Measurements from ENCODE around the gene SPSB2.
A peak's percentile ranks its signal among the peaks of the same experiment; 100 is the strongest.

The SPSB2 gene

DNA sequence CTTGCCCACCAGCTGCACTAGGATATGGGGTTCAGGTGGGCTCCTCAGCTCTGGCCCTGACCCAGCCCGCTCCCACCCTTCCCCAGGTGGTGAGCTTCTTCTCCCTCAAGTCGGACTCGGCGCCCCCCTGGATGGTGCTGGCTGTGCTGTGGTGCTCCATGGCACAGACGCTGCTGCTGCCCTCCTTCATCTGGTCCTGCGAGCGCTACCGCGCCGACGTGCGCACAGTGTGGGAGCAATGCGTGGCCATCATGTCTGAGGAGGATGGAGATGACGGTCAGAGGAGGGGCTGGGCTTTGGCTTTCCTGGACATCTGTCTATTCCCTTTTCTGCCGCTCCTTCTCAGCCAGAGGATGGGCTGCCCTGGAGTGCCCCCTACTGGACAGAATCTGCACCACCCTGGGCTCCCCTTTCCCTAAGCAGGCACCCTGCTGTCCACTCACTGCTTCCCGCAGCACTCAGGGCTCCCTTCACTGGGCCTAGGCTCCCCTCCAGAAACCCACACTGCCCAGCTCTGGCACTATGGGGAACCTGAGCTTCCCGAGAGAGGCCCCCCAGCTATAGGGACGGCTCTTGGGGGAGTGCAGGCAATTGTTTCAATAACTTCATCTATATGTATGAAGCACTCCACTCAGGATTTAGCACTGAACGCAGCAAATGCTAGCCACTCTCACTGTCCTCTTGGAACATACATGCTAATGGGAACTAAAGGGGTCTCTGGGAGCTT is 47.5 kb downstream of the SPSB2 start (continued):
- TF ChIP-seq, protein P1, sequence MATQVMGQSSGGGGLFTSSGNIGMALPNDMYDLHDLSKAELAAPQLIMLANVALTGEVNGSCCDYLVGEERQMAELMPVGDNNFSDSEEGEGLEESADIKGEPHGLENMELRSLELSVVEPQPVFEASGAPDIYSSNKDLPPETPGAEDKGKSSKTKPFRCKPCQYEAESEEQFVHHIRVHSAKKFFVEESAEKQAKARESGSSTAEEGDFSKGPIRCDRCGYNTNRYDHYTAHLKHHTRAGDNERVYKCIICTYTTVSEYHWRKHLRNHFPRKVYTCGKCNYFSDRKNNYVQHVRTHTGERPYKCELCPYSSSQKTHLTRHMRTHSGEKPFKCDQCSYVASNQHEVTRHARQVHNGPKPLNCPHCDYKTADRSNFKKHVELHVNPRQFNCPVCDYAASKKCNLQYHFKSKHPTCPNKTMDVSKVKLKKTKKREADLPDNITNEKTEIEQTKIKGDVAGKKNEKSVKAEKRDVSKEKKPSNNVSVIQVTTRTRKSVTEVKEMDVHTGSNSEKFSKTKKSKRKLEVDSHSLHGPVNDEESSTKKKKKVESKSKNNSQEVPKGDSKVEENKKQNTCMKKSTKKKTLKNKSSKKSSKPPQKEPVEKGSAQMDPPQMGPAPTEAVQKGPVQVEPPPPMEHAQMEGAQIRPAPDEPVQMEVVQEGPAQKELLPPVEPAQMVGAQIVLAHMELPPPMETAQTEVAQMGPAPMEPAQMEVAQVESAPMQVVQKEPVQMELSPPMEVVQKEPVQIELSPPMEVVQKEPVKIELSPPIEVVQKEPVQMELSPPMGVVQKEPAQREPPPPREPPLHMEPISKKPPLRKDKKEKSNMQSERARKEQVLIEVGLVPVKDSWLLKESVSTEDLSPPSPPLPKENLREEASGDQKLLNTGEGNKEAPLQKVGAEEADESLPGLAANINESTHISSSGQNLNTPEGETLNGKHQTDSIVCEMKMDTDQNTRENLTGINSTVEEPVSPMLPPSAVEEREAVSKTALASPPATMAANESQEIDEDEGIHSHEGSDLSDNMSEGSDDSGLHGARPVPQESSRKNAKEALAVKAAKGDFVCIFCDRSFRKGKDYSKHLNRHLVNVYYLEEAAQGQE (tag by site-specific recombination; IDR thresholded peaks at IDR 0.05), result 0 out of 2 replicates have a peak, but pooled peaks have one; percentile 29
- TF ChIP-seq, protein P2, sequence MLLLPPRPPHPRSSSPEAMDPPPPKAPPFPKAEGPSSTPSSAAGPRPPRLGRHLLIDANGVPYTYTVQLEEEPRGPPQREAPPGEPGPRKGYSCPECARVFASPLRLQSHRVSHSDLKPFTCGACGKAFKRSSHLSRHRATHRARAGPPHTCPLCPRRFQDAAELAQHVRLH (tag by site-specific recombination; IDR thresholded peaks at IDR 0.05), result 0 out of 2 replicates have a peak, but pooled peaks have one; percentile 28
- TF ChIP-seq ZNF610 (tag by site-specific recombination; IDR thresholded peaks at IDR 0.05; ENCODE audit: borderline replicate concordance) (peak; percentile 97), ZNF776 (tag by site-specific recombination; IDR thresholded peaks at IDR 0.05; ENCODE audit: borderline replicate concordance) (no peak), IKZF3 (tag by site-specific recombination; IDR thresholded peaks at IDR 0.05) (peak; percentile 83), ZBTB17 (tag by site-specific recombination; IDR thresholded peaks at IDR 0.05) (peak; percentile 82), PRDM1 (tag by site-specific recombination; IDR thresholded peaks at IDR 0.05) (peak; percentile 70)
- TF ChIP-seq, protein P3, sequence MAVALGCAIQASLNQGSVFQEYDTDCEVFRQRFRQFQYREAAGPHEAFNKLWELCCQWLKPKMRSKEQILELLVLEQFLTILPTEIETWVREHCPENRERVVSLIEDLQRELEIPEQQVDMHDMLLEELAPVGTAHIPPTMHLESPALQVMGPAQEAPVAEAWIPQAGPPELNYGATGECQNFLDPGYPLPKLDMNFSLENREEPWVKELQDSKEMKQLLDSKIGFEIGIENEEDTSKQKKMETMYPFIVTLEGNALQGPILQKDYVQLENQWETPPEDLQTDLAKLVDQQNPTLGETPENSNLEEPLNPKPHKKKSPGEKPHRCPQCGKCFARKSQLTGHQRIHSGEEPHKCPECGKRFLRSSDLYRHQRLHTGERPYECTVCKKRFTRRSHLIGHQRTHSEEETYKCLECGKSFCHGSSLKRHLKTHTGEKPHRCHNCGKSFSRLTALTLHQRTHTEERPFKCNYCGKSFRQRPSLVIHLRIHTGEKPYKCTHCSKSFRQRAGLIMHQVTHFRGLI (tag by site-specific recombination; IDR thresholded peaks at IDR 0.05), result no peak

DNA sequence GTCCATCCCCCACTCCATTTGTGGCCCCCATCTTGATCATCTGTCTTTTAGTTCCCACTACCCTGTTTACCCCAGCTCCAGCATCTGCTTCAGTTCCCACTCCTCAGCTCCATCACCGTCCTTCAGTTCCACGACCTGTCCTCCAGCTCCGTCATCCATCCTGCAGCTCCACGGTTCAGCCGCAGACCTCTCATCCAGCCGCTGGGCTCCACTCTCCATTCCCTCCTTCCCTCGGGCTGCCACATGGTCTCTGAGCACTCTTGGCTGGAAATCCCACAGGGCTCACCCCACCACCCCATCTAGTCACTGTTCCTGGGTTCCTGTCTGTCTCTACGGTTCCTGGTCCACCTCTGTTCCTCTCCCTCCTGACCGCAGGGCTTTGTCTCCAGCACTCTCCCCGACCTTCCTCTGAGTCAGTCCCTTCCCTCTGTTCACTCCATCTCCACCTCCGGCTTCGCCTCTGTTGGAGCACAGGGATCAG is 48.2 kb downstream of the SPSB2 start:
- POLR2A ChIA-PET, result interaction anchor here (0.7 kb wide), 1 partner anchor 58 kb away, joined by 3 read pairs; no protein-coding TSS in a partner anchor
- H3K4me1 ChIP-seq (ENCODE audit: control insufficient read depth, insufficient read depth, low read length), result peaks cover 6% of the 10 kb centered on the region; the same call in 1 of the 2 replicates
- TF ChIP-seq ZNF366 (tag by site-specific recombination; conservative IDR thresholded peaks at IDR 0.05) (peak; percentile 31; the same call in 1 of the 2 replicates), PRDM6 (tag by site-specific recombination; IDR thresholded peaks at IDR 0.05) (no peak), ZNF664 (tag by site-specific recombination; IDR thresholded peaks at IDR 0.05) (no peak), SP2 (tag by site-specific recombination; IDR thresholded peaks at IDR 0.05) (no peak), ZNF776 (tag by site-specific recombination; IDR thresholded peaks at IDR 0.05; ENCODE audit: borderline replicate concordance) (no peak), ZBTB6 (tag by site-specific recombination; IDR thresholded peaks at IDR 0.05) (peak; percentile 99), ZFP3 (tag by site-specific recombination; IDR thresholded peaks at IDR 0.05; ENCODE audit: low read depth) (no peak), MEIS1 (CRISPR knock-in tag; IDR thresholded peaks at IDR 0.05; ENCODE audit: borderline replicate concordance) (no peak), ZBTB17 (tag by site-specific recombination; IDR thresholded peaks at IDR 0.05) (no peak), SCRT2 (tag by site-specific recombination; IDR thresholded peaks at IDR 0.05) (no peak), ZNF76 (tag by site-specific recombination; IDR thresholded peaks at IDR 0.05; ENCODE audit: borderline replicate concordance, low read depth) (no peak), ZBTB7A (tag by site-specific recombination; IDR thresholded peaks at IDR 0.05; ENCODE audit: low read depth) (no peak), ZNF677 (tag by site-specific recombination; IDR thresholded peaks at IDR 0.05) (no peak)
- TF ChIP-seq, protein P4, sequence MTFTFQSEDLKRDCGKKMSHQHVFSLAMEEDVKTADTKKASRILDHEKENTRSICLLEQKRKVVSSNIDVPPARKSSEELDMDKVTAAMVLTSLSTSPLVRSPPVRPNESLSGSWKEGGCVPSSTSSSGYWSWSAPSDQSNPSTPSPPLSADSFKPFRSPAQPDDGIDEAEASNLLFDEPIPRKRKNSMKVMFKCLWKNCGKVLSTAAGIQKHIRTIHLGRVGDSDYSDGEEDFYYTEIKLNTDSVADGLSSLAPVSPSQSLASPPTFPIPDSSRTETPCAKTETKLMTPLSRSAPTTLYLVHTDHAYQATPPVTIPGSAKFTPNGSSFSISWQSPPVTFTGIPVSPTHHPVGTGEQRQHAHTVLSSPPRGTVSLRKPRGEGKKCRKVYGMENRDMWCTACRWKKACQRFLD (tag by site-specific recombination; IDR thresholded peaks at IDR 0.05), result no peak
- CTCF ChIA-PET, result interaction anchor here (0.5 to 8.1 kb wide), 33 partner anchors 10 to 1280 kb away, joined by 3 to 116 read pairs (median 4); partner anchors contain the start of genes CDCA3, GNB3, LAG3 and MLF2
- H3K4me3 ChIP-seq (ENCODE audit: low read depth, low read length), result no peak overlapping the region
- no peak overlapping the region for H3K27ac ChIP-seq (ENCODE audit: extremely low read depth, low read depth, low read length)
- no peaks in the 10 kb centered on the region for H3K9me3 ChIP-seq (ENCODE audit: control insufficient read depth, insufficient read depth, low read depth, low read length)
- peaks cover 0 to 5% of the 10 kb centered on the region in 2 experiments; a peak in 1 of 3 replicates for H3K36me3 ChIP-seq (ENCODE audit: control insufficient read depth in 2 of 2, insufficient read depth in 1 of 2, low read length in 2 of 2)
